Esophagus squamous epithelium (tissue), 4 donors: ENCODE results near the gene FUBP1.

ENCODE experiments used
- CTCF ChIP-seq, 6 experiments: fragments of 450-650 bp in 4 of 6; fragments of 200-600 bp in 2 of 6; sonication (generic) in 2 of 6; IDR thresholded peaks; one replicate each; pipeline ENCODE4 v1.5.1; 2016 to 2019; ENCODE audit warnings: antibody characterized with exemption in 6 of 6, mild to moderate bottlenecking in 4 of 6, moderate library complexity in 4 of 6
- POLR2A ChIP-seq, 4 donors: fragments of 450-650 bp; IDR thresholded peaks; one replicate each; pipeline ENCODE4 v1.6.1; 2017; ENCODE audit warnings: antibody characterized with exemption in 4 of 4, mild to moderate bottlenecking in 4 of 4, moderate library complexity in 3 of 4

DNA sequence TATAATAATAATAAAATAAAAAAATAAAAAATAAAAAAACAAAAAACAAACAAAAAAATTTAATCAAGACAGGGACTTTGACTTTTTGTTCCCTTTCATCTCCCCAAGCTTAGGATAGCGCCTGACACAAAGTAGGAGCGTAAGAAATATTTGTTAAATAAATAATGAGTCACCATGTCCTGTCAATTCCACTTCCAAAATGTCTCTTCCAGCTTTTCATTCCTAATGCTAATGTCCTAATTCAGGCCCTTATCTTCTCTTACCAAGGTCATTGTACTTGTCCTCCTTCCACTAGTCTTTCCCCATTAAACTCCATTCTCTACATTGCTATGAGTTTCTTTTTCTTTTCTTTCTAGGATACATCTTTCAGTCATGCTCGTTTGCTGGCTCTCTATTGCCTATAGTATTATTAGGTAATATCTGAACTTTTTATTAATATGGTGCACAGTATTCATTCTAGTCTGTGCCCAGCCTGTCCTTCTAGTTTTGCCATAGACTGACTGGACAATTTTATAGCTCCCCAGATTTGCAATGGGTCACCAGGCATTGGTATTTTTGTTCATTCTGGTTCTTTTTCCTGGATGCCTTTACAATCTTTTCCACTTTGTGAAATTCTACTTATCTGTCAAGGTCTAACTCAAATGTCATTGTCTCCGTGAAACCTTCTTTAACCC lies 79.1 kb downstream of the FUBP1 start:
- no peak for TF ChIP-seq CTCF (IDR thresholded peaks at IDR 0.05)
- TF ChIP-seq POLR2A (IDR thresholded peaks at IDR 0.05): no peak
